ENCODE data around the gene MST1R. TPM values are rescaled to one million over a fixed set of nuclear protein-coding genes. Genes with fewer than 3 reads are reported as not detected.

MST1R gene
- polyA plus RNA-seq, 1 donor from 2014 or later: 4.2 TPM

GRCh38 chr3:49867871-49868321, 35.8 kb downstream of the MST1R start:
- Histone ChIP-seq H3K9me2 (ENCODE audit: insufficient read depth, low read length) (no peaks in the 10 kb centered on the region), H3K27me3 (ENCODE audit: insufficient read depth, low read depth, low read length) (no peaks in the 10 kb centered on the region), H3K9me3 (ENCODE audit: low read length) (no peaks in the 10 kb centered on the region), H3K27ac (ENCODE audit: low read length) (peak overlapping the region; percentile 71), H3K4me2 (ENCODE audit: low read length) (peak overlapping the region; percentile 84), H2AFZ (ENCODE audit: low read depth, low read length) (no peak overlapping the region), H3K79me2 (replicated peaks; ENCODE audit: insufficient read depth, low read length) (peaks cover 55% of the 10 kb centered on the region), H3K4me3 (ENCODE audit: low read length) (peak overlapping the region; percentile 94), H4K20me1 (ENCODE audit: insufficient read depth) (no peaks in the 10 kb centered on the region), H3K36me3 (ENCODE audit: insufficient read depth, low read length) (no peaks in the 10 kb centered on the region), H3K9ac (ENCODE audit: low read length) (peak overlapping the region; percentile 88), H3F3A (ENCODE audit: insufficient read depth, low read length, poor library complexity, severe bottlenecking) (no peaks in the 10 kb centered on the region)
- TF ChIP-seq MXI1 (conservative IDR thresholded peaks at IDR 0.05; ENCODE audit: poor library complexity, severe bottlenecking): no peak
- TF ChIP-seq TAF1 (IDR thresholded peaks at IDR 0.05; ENCODE audit: low read depth): no peak
- peak; percentile 51 for TF ChIP-seq REST (IDR thresholded peaks at IDR 0.05; ENCODE audit: borderline replicate concordance)
- no peak for TF ChIP-seq RAD21 (conservative IDR thresholded peaks at IDR 0.05)

GRCh38 chr3:49867400-49867799, 36.3 kb downstream of the MST1R start:
- Histone ChIP-seq H3K36me3 (ENCODE audit: insufficient read depth, low read length) (no peaks in the 10 kb centered on the region), H3K27me3 (ENCODE audit: insufficient read depth, low read depth, low read length) (no peaks in the 10 kb centered on the region), H3F3A (ENCODE audit: insufficient read depth, low read length, poor library complexity, severe bottlenecking) (no peaks in the 10 kb centered on the region), H4K20me1 (ENCODE audit: insufficient read depth) (no peaks in the 10 kb centered on the region), H3K79me2 (replicated peaks; ENCODE audit: insufficient read depth, low read length) (peaks cover 55% of the 10 kb centered on the region), H3K27ac (ENCODE audit: low read length) (peak overlapping the region; percentile 71), H3K9me3 (ENCODE audit: low read length) (no peaks in the 10 kb centered on the region), H3K9ac (ENCODE audit: low read length) (peak overlapping the region; percentile 88), H3K9me2 (ENCODE audit: insufficient read depth, low read length) (no peaks in the 10 kb centered on the region), H3K4me3 (ENCODE audit: low read length) (peak overlapping the region; percentile 94), H2AFZ (ENCODE audit: low read depth, low read length) (no peak overlapping the region), H3K4me2 (ENCODE audit: low read length) (peak overlapping the region; percentile 84)
- TF ChIP-seq REST (IDR thresholded peaks at IDR 0.05; ENCODE audit: borderline replicate concordance) (no peak), EZH2 (IDR thresholded peaks at IDR 0.05; ENCODE audit: borderline replicate concordance, insufficient read depth, low read length, poor library complexity, severe bottlenecking) (no peak), RAD21 (conservative IDR thresholded peaks at IDR 0.05) (peak; percentile 11), EP300 (conservative IDR thresholded peaks at IDR 0.05; ENCODE audit: poor library complexity, severe bottlenecking) (peak; percentile 11)
